ENCODE results near the gene DSCAML1.

DNA sequence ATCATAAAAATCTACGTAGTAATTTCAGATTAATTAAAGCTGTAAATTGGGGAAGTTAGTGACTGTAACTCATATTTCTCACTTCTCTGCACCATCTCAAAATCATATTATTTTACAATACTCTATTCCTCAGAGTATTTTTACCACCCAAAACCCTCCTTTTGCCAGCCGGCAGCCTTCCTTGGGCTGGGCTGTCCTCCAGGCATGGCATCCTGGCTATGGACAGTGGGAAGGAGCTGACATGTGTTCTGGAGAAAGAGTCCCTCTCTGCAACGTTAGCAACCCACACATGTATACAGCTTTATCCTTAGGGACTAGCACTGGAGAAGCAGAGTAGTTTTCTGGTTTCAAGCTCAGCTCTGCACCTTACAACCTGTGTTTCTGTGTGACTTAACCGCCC, 86.8 kb downstream of the DSCAML1 start:
- no peak for TF ChIP-seq POLR2A (IDR thresholded peaks at IDR 0.05; ENCODE audit: low read depth, low read length)
- no peak for TF ChIP-seq POLR2AphosphoS5 (IDR thresholded peaks at IDR 0.05; ENCODE audit: low read depth, low read length)

Measured in GM12891 (cell line).